Lower lobe of right lung (tissue), 2 donors: Measurements from ENCODE around the gene PUDP. TPM values are rescaled to one million over a fixed set of nuclear protein-coding genes. Genes with fewer than 3 reads are reported as not detected.

Experiments
- ATAC-seq, 2 donors: fragments of 200-7000 bp; cut with Tn5 transposase; one replicate each; pipeline ENCODE4 v1.9.1; 2020 to 2022; ENCODE audit warnings: mild to moderate bottlenecking in 2 of 2, moderate library complexity in 2 of 2
- DNase-seq: peaks from one replicate; pipeline ENCODE4 v3.0.0-alpha.2; 2020
- H3K27ac ChIP-seq: fragments of 200-600 bp; one replicate; pipeline ENCODE4 v1.8.0; 2022
- H3K27me3 ChIP-seq: fragments of 200-600 bp; one replicate; pipeline ENCODE4 v1.8.0; 2022; ENCODE audit warnings: low read depth
- H3K36me3 ChIP-seq: fragments of 200-600 bp; one replicate; pipeline ENCODE4 v1.8.0; 2022; ENCODE audit warnings: mild to moderate bottlenecking
- H3K4me1 ChIP-seq: fragments of 200-600 bp; one replicate; pipeline ENCODE4 v1.8.0; 2022
- H3K4me3 ChIP-seq: fragments of 200-600 bp; one replicate; pipeline ENCODE4 v1.8.0; 2022; ENCODE audit warnings: mild to moderate bottlenecking
- H3K9me3 ChIP-seq: fragments of 200-600 bp; one replicate; pipeline ENCODE4 v1.8.0; 2022
- intact Hi-C: fragments of 100-400 bp; cut with DNase I; formaldehyde crosslinking; loops from one replicate; pipeline ENCODE4 v1.11.0; 2022
- total RNA-seq: library from RNA; stranded (reverse); fragmentation: NEBNext Ultra II Directional; extraction: Animal tissue kit (Norgen Biotek cat#: 25700); gene quantifications from one replicate; pipeline ENCODE4 v1.2.1, GENCODE V29; 2021
- TF ChIP-seq, protein P1 (sequence below): fragments of 200-600 bp; IDR thresholded peaks from one replicate; pipeline ENCODE4 v1.8.0; 2022; ENCODE audit warnings: antibody characterized with exemption, mild to moderate bottlenecking
- donor health status: DM: no; HTN: yes; CAD: no; lungs with severe emphysema.

Gene PUDP
- total RNA-seq, 1 donor from 2014 or later, result 19.8 TPM

- Histone ChIP-seq H3K27me3 (no peaks in the 10 kb centered on the region), H3K36me3 (no peaks in the 10 kb centered on the region), H3K4me1 (peaks cover 11% of the 10 kb centered on the region), H3K27ac (no peak overlapping the region), H3K9me3 (no peaks in the 10 kb centered on the region), H3K4me3 (no peak overlapping the region)
- intact Hi-C loops, result no loop called here
- DNase-seq, result no peak
- ATAC-seq, result no peak
- TF ChIP-seq, protein P1, sequence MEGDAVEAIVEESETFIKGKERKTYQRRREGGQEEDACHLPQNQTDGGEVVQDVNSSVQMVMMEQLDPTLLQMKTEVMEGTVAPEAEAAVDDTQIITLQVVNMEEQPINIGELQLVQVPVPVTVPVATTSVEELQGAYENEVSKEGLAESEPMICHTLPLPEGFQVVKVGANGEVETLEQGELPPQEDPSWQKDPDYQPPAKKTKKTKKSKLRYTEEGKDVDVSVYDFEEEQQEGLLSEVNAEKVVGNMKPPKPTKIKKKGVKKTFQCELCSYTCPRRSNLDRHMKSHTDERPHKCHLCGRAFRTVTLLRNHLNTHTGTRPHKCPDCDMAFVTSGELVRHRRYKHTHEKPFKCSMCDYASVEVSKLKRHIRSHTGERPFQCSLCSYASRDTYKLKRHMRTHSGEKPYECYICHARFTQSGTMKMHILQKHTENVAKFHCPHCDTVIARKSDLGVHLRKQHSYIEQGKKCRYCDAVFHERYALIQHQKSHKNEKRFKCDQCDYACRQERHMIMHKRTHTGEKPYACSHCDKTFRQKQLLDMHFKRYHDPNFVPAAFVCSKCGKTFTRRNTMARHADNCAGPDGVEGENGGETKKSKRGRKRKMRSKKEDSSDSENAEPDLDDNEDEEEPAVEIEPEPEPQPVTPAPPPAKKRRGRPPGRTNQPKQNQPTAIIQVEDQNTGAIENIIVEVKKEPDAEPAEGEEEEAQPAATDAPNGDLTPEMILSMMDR, result no peak
These were observed 4.9 kb downstream of the PUDP start for GRCh38 chrX:7143076-7143475.

- Histone ChIP-seq H3K27ac (no peak overlapping the region), H3K36me3 (no peaks in the 10 kb centered on the region), H3K4me3 (no peak overlapping the region), H3K27me3 (no peaks in the 10 kb centered on the region), H3K4me1 (no peaks in the 10 kb centered on the region), H3K9me3 (no peaks in the 10 kb centered on the region)
- intact Hi-C loops, result no loop called here
- ATAC-seq (no peak), DNase-seq (no peak)
- TF ChIP-seq, protein P1, result no peak
These were observed 8.5 kb downstream of the PUDP start for GRCh38 chrX:7139202-7140081.

- DNase-seq (no peak), ATAC-seq (no peak)
- no peak overlapping the region for H3K27ac ChIP-seq
- TF ChIP-seq, protein P1, result no peak
- H3K4me3 ChIP-seq, result no peak overlapping the region
- no peaks in the 10 kb centered on the region for H3K27me3 ChIP-seq
- no peaks in the 10 kb centered on the region for H3K36me3 ChIP-seq
- no peaks in the 10 kb centered on the region for H3K9me3 ChIP-seq
- intact Hi-C loops, result no loop called here
- peaks cover 21% of the 10 kb centered on the region for H3K4me1 ChIP-seq
These were observed 13.0 kb downstream of the PUDP start for GRCh38 chrX:7134981-7135380.

DNA sequence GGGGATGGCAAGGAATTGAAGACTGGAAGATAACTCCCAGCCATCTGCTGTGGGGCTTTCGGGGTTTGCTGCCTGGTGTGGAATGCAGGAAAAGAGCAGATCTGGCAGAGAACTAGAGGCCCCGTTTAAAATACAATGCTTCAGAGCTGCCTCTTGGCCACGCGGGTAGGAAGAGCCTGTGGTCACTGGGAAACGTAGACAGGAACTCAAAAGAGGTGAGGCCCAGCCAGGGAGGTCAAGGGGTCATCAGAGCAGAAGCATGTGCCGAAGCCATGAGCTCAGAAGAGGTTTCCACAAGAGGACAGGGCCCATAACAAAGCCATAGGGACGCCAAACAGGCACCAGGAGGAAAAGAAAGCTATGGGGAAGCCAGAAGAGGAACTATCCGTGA lies 14.9 kb downstream of the PUDP start:
- DNase-seq, result no peak
- intact Hi-C loops, result no loop called here
- peak overlapping the region; percentile 53 for H3K27ac ChIP-seq
- peaks cover 21% of the 10 kb centered on the region for H3K4me1 ChIP-seq
- H3K4me3 ChIP-seq, result no peak overlapping the region
- H3K27me3 ChIP-seq, result no peaks in the 10 kb centered on the region
- no peaks in the 10 kb centered on the region for H3K36me3 ChIP-seq
- ATAC-seq, result peak; percentile 45 to 61
- TF ChIP-seq, protein P1, result no peak
- H3K9me3 ChIP-seq, result no peaks in the 10 kb centered on the region

- Histone ChIP-seq H3K4me3 (no peak overlapping the region), H3K4me1 (peaks cover 21% of the 10 kb centered on the region), H3K27me3 (no peaks in the 10 kb centered on the region), H3K27ac (peak overlapping the region; percentile 53), H3K9me3 (no peaks in the 10 kb centered on the region), H3K36me3 (no peaks in the 10 kb centered on the region)
- peak; percentile 98 for ATAC-seq
- intact Hi-C loops, result no loop called here
- peak; percentile 74 for DNase-seq
- TF ChIP-seq, protein P1, result peak; percentile 39
These were observed 15.5 kb downstream of the PUDP start for GRCh38 chrX:7132335-7133049.
